ENCODE results near the gene GSTM4. TPM values are rescaled to one million over a fixed set of nuclear protein-coding genes. Genes with fewer than 3 reads are reported as not detected.

GSTM4 gene
- total and polyA plus RNA-seq, 2 of the 8 experiments (the other 6 are each of a cell fraction or from before 2014, with no cell fraction given): 11.3 to 31.4 TPM

- H3K9me3 ChIP-seq (ENCODE audit: insufficient read depth in 2 of 2, low read depth in 1 of 2, low read length in 1 of 2): no peaks in the 10 kb centered on the region
- H3K9ac ChIP-seq (replicated peaks in 1 of 4; ENCODE audit: extremely low read depth in 1 of 4, low read depth in 3 of 4, low read length in 3 of 4): no peak overlapping the region; a peak in 1 of 7 replicates
- peaks cover 17 to 27% (median 24%) of the 10 kb centered on the region in 4 experiments for H3K36me3 ChIP-seq (ENCODE audit: control insufficient read depth in 2 of 4, insufficient read depth in 4 of 4, low read length in 3 of 4)
- no peak overlapping the region for H2AFZ ChIP-seq (ENCODE audit: low read length)
- H3K27me3 ChIP-seq (replicated peaks in 1 of 4; ENCODE audit: control insufficient read depth in 3 of 4, extremely low read depth in 1 of 4, insufficient read depth in 3 of 4, low read length in 3 of 4): no peaks in the 10 kb centered on the region
- no peak overlapping the region for H3K4ac ChIP-seq (replicated peaks; ENCODE audit: insufficient read length, low read depth, low read length)
- no peak overlapping the region for H4K5ac ChIP-seq (ENCODE audit: insufficient read length, low read depth, low read length)
- H3K79me1 ChIP-seq (ENCODE audit: low read depth, low read length): peaks cover 10% of the 10 kb centered on the region
- H2BK15ac ChIP-seq (ENCODE audit: low read length): no peak overlapping the region
- H3K4me1 ChIP-seq (replicated peaks in 1 of 4; ENCODE audit: control insufficient read depth in 3 of 4, insufficient read depth in 4 of 4, low read length in 3 of 4): peaks cover 0 to 4% (median 0%) of the 10 kb centered on the region in 4 experiments; a peak in 5 of 7 replicates
- H3K27ac ChIP-seq (ENCODE audit: low read depth, low read length): no peak overlapping the region
- H3K79me2 ChIP-seq (ENCODE audit: control insufficient read depth in 1 of 2, insufficient read depth in 2 of 2, low read length in 2 of 2): peaks cover 0 to 18% of the 10 kb centered on the region in 2 experiments; a peak in 2 of 4 replicates
- no peak overlapping the region for H2AK5ac ChIP-seq (ENCODE audit: low read depth, low read length)
- H2BK120ac ChIP-seq (replicated peaks; ENCODE audit: low read depth, low read length): no peak overlapping the region
- no peak overlapping the region for H3K14ac ChIP-seq (ENCODE audit: insufficient read length)
- H3K18ac ChIP-seq (ENCODE audit: extremely low read depth, low read length): no peak overlapping the region
- ChIA-PET CTCF (ENCODE audit: partially characterized antibody) (interaction anchor here (0.5 to 10.4 kb wide), 13 partner anchors 11 to 1774 kb away, joined by 3 to 73 read pairs (median 4); partner anchors contain the start of gene GNAI3), POLR2A (ENCODE audit: partially characterized antibody) (interaction anchor here (1.1 kb wide), 1 partner anchor 79 kb away, joined by 4 read pairs; the partner anchor contains the start of gene GNAI3)
- H3K4me3 ChIP-seq (ENCODE audit: extremely low read depth in 1 of 4, insufficient read depth in 2 of 4, low read depth in 3 of 4, low read length in 4 of 4): no peak overlapping the region
- no peaks in the 10 kb centered on the region for H3K23me2 ChIP-seq (ENCODE audit: low read depth, low read length)
- H2BK12ac ChIP-seq (ENCODE audit: low read depth, low read length): no peak overlapping the region
- H4K8ac ChIP-seq (ENCODE audit: extremely low read depth, insufficient read depth, low read length): no peak overlapping the region
- no peak overlapping the region for H3K4me2 ChIP-seq (ENCODE audit: insufficient read depth in 1 of 2, low read depth in 2 of 2, low read length in 2 of 2)
- H2BK5ac ChIP-seq (ENCODE audit: low read depth, low read length): no peak overlapping the region; the same call in 1 of the 2 replicates
- WGBS, 2 experiments (ENCODE audit: extremely low coverage in 1 of 2, insufficient coverage in 1 of 2, insufficient read length in 1 of 2, insufficient replicate concordance in 2 of 2, low coverage in 1 of 2, low lambda C conversion rate in 2 of 2, missing lambda C conversion rate in 1 of 2): 96% methylated on average over 23 of the region's 23 CpGs; no CpG with 5 or more reads in 1 of the 2 experiments
- H2BK20ac ChIP-seq (ENCODE audit: low read length): no peak overlapping the region
- H4K20me1 ChIP-seq (replicated peaks in 1 of 2; ENCODE audit: control insufficient read depth in 1 of 2, insufficient read depth in 2 of 2, low read length in 2 of 2): peaks cover 3 to 23% of the 10 kb centered on the region in 2 experiments
- FAIRE-seq (no peak), DNase-seq (ENCODE audit: low read depth in 1 of 2, low spot score in 2 of 2) (peak in 1 of 2 experiments; percentile 22)
- H4K91ac ChIP-seq (replicated peaks; ENCODE audit: insufficient read length, low read length): no peak overlapping the region
- H3K56ac ChIP-seq (replicated peaks; ENCODE audit: insufficient read length, low read depth, low read length): no peak overlapping the region
- no peak overlapping the region for H3K23ac ChIP-seq (ENCODE audit: insufficient read length)
- TF ChIP-seq TEAD4 (IDR thresholded peaks at IDR 0.05; ENCODE audit: low read depth, low read length) (no peak), CHD2 (IDR thresholded peaks at IDR 0.05; ENCODE audit: low read length) (no peak), SIX5 (IDR thresholded peaks at IDR 0.05; ENCODE audit: low read depth, low read length) (no peak), MAX (IDR thresholded peaks at IDR 0.05) (no peak), CBX5 (IDR thresholded peaks at IDR 0.05; ENCODE audit: low read depth, low read length) (no peak), FOSL1 (IDR thresholded peaks at IDR 0.05; ENCODE audit: insufficient read depth, low read depth, low read length) (no peak), RAD21 (IDR thresholded peaks at IDR 0.05 in 1 of 2, conservative IDR thresholded peaks at IDR 0.05 in 1 of 2; ENCODE audit: low read depth in 2 of 2, low read length in 2 of 2) (no peak), MAFK (IDR thresholded peaks at IDR 0.05; ENCODE audit: low read depth, low read length) (no peak), NANOG (IDR thresholded peaks at IDR 0.05; ENCODE audit: insufficient read depth, low read depth, low read length, poor library complexity, severe bottlenecking) (no peak), CREB1 (IDR thresholded peaks at IDR 0.05) (no peak), JUND (IDR thresholded peaks at IDR 0.05; ENCODE audit: low read length) (no peak), SIRT6 (IDR thresholded peaks at IDR 0.05; ENCODE audit: low read length) (no peak), RXRA (IDR thresholded peaks at IDR 0.05; ENCODE audit: insufficient read depth, low read depth, low read length) (no peak)
These were observed 28.1 kb upstream of the GSTM4 start for GRCh38 chr1:109627692-109628399.
